ENCODE results near the gene KDM2B.

The KDM2B gene

DNA sequence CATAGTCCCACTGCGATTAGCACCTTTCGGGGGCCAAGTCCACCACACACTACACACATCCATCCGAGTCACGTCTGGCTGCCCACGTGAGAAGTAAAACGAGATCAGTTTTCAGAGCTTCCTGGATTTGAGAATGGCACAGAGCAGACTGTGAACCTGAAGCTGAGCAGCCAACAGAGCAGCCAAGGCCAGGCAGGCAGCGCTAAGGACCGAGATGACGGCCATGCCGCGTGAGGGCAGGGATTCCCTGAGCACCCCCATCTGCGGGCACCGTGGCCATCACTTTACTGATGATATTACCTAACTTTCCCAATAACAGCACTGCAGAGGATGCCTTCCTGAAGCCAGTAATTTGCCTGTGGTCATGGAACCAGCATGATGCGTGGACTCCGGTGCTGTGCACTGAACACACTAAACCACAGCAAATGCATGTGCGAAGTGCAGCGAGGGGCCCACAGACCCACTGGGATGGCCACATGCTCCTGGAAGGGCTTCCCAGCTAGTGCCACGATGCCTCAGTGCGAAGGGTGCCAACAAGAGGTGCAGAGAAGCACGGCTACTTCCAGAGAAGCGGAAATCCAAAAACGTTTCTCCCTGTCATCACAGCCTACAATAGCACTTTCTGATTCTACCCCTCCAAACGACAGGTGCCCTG, 124.9 kb downstream of the KDM2B start:
- no peak for DNase-seq

DNA sequence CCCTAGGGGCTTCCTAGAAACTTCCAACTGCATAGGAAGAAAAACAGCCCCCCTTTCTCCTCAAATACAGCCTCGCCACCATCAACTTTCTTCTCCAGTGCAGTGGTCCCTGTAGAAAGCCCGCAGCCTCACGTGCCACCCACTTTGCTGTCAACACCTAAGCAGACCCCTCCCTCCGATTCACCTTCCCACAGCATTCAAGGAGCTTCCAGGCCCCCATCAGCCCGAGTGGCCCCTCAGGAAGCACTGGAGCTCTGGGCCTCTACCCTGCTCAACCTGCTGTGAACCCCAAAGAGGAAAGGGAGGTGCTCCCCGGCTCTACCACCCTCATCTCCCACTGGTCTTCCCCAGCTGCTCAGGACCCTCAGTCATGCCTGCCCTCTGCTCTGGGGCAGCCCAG, 125.9 kb downstream of the KDM2B start:
- DNase-seq: no peak

DNA sequence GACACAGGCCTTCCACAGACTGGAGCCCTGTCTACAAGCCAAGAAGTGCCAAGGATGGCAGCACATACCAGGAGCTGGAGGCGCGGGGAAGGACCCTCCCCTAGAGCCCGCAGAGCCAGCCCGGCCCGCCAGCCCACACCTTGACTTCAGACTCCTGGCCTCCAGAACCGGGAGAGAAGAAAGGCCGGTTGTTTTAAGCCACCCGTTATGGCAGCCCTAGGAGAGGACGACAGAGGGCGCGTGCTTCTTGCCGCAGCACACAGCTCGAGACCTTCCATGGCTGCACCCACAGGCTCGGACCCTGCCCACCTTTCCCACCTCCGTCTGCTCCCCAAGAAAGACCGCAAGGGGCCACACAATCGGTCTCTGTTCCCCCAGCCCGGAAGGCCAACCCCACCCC, 127.2 kb downstream of the KDM2B start:
- DNase-seq: no peak

DNA sequence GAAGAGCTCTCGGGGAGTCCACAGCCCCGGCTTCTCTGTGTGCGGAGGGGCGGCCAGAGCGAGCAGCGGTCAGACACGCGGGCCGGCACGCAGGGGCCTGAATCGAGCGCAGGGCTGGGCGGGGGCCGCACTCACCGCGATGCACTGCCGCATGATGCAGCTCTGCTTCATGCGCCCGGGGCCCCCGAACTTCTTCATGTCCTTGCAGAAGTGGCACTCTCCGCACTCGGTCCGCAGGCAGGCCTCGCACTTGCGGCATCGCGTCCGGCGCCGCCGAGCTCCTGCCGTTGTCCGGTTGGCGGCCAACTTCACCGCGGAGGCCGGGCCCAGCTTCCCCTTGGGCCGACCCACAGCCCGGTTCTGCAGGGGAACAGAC, 127.8 kb downstream of the KDM2B start:
- DNase-seq: no peak

DNA sequence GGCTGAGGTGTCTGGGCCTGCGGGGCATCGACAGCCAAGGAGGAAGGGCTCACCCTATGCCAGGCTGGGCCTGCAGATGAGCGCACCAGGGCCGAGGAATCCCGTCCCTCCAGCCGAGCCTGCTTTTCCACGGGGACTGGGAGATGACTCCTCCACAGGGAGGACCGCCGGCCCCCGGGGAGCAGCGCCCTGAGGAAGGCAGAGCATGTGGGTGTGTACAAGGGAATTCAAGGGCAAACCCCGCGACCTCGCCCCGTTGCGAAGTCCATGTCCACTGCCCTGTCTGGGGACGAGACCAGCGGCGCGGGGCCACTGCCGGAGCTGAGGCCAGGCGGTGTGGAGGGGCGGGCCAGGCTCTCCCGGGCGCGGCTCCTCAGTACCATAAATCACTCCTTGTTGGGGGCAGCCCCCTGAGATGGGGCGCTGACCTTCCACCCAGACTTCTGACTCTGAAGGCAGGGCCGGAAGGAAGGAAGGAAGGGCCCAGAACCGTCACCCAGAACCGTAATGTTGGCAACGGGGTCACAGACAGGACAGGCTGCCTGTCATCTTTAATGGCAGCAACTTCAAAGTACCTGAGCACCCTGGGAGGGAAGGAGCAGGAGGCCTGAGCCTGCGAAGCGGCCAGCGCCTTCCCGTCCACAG, 128.4 kb downstream of the KDM2B start:
- DNase-seq: no peak

DNA sequence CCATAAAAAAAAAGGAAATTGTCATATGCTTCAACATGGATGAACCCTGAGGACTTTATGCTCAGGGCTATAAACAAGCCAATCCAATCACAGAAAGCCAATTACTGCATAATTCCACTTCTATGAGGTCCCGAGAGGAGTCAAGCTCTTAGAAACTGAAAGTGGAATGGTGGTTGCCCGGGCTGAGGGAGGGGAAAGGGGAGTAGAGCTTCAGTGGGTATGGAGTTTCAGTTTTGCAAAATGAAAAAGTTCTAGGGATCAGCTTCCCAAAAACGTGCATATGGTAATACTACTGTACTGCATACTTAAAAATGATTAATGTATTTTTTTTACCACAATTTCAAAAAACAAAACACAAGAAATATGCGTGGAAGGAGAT, 128.9 kb downstream of the KDM2B start:
- no peak for DNase-seq

DNA sequence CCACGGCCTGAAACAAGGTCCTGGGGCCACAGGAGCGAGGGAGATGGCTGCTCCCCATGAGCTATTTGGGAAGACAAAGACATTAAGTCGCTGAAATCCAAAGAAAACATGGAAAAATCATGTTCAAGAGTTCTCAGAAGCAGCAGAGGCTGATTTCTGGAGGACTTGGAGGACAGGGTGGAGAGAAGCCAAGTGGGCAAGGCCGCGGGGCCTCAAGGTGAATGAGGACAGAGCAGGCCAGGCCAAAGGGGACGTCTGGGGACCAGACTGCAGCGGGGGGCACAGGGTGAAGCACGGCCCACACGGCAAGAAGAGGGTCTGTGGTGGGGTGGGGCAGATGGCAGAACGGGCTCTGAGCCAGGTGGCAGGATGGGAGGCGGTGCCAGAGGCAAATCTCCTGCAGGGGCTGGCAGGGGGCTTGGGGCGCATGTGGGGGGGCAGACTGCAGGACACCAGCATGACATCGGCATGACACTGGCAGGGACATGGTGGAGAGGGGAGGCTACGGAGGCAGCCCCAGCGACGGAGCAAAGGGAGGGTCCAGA, 132.0 kb downstream of the KDM2B start:
- no peak for DNase-seq

DNA sequence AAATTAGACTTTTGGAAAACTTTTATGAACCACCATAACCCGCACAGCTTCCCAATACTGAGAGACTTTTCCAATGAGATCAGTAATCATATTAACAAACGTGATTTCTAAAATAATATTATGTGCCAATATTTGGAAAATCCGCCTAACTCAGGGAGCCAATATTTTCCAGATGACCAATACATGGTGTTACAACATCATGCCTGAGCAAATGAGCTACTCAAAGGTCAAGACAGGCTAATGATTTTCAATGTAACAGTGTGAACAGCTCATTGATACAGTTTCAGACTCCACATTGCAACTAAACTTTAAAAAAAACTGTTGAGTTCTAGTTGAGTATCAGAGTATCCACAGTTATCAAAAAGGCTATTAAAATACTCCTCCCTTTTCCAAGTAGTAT, 134.1 kb downstream of the KDM2B start:
- no peak for DNase-seq

DNA sequence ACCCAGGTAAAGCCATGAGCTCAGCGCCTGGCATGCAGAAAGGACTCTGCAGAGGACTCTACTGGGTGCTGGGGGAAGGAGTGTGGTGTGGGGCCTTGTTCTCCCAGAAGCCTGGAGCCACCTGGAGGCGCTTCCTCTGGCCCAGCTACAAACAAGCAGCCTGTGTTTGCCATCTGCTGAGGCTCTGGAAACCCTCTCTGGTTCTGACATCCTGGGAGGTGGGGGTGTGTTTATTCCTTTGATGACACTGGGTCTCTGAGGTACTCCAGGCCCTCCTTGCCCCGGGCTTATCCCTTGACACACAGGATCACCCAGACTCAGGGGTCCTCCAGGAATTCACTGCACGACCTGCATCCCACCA, 136.0 kb downstream of the KDM2B start:
- no peak for DNase-seq

DNA sequence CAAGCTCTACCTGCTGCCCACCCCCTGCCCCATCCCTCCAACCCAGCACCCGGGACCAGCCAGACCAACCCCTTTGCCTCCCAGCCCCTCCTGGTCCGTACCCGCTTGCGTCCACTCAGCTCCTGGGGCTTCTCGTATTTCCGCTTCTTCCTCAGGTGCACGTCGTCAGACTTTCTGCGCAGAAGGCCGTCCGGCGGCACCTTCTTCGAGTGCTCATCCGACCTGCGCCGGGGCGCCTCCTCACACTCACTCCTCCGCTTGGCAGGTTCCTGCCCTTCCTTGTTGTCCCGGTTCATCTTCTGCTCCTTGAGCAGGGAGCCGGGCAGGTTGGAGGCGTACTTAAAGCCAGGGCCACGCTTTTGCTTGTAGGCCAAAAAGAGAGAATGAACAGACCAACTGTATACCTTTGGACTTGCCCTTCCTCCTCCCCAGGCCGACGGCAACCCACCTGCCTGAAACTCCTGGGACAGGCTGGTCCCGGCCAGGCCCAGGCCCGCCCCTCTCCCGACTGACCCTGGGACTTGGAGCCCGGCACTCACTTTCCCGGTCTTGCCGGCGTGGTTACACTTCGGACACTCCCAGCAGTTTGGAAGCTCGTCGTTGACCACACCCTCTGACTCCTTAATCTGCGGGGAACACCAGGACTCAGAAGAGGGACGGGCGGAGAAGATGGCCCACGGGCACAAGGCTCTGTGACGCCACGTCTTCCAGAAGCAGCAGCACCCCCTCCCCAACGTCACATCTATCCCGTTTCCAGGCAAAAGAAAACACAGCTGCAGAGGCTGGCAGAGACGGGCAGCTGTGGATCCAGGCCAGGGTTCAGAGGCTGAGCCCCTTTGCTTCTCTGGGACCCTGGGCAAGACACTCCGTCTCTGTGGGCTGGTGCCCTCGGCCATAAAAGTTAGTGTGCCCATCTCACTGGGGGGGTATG, 136.6 kb downstream of the KDM2B start:
- no peak for DNase-seq

DNA sequence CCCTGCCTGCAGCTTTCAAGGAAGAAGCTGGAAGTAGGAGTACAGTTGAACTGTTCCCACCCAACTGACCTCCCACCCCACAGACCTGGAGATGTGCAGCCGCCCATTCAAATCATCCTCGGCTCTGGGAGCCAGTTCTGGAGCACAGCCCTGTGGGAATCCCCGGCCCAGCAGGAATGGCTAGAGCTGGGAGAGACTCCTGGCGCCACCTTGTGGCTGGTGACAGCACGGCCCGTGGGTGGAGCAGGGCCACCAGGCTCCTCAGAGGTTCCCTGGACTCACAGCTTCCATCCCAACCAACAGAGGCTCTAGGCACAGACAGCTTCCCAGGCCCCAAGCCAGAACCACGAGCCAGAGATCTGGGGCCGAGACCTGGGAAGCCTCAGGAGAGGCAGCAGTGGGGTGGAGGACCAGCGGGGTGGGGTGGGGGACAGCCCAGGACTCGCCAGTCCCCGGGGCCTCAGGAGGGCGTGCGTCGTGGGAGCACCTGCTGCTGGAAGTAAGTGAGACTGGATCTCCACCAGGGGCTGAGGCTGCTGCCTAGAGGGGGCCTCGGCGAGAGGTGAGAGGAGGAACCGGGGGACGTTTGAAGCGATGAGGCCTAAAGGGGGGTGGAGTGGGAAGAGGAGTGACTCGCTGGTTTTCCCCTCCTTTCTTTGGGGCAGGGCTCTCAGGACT, 137.5 kb downstream of the KDM2B start:
- DNase-seq: peak; percentile 59

DNA sequence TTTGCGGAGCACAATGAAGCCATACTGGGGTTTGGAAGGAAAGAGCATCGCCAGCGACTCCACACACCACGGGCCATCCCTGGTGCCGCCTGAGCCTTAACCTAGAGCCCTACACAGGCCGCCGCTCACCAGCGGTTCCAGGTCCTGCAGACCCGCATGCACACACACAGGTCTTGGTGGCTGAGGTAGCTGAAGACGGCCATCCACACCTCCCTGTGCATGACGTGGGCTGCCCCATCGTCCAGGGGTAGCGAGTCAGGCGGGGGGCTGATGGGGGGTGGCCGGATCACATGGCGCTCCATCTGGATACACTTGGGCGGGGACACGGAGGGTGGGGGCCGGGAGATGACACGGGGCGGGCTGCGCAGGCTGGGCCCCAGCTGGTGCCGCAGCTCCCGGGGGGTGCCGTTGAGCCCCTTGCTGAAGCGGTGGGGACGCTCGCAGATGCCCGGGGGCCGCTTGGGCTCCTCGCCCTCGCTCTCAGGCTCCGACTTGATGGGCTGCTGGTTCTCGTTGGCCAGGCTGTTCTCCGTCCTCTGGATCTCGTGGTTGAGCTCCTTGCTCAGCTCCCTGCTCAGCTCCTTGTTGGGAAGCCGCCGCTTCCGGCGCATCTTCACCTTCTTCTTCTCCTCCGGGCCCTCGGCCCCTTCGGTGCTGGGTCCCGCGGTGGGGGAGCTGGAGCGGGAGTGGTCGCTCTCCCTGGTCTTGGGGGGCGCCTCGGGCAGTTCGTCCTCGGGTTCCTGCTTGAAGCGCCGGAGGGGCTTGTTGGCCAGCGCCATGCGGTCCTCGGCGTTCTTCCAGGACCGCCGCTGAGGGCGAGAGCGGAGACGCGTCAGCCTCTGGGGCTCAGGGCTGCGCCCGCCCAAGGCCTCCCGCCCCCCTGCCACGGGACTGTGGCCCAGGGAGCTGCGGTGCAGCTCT, 138.5 kb downstream of the KDM2B start:
- no peak for DNase-seq

DNA sequence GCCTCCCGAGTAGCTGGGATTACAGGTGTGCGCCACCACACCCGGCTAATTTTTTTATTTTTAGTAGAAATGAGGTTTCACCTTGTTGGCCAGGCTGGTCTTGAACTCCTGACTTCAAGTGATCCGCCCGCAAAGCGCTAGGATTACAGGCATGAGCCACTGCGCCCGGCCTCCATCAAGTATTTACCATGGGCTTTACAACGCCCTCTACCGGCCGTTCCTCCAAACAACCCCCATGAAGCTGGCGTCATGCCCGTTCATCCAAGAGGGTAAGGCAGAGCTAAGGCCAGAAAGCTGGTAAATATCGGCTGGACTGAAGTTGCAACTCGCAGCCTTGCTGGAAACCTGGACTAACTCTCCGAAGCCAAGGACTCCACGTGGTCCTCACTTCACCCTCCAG, 139.3 kb downstream of the KDM2B start:
- DNase-seq: no peak

DNA sequence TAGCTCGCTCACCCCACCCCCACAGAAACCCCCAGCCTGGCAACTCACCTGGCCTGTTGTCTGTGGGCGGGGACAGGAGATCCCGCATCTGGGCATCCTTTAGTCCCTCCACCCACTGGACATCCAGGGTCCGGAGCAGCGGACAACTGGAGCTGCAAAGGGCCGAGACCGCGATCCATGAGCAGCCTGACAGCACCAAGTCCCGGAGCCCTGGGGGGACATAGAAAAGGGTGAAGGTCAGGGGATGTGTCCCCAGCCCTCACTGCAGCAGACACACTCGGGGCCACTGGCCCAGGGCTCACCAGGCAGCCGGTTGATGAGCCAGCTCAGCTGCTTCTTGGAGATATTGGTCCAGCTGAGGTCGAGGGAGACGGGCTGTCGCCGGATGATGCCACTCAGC, 140.1 kb downstream of the KDM2B start:
- no peak for DNase-seq

DNA sequence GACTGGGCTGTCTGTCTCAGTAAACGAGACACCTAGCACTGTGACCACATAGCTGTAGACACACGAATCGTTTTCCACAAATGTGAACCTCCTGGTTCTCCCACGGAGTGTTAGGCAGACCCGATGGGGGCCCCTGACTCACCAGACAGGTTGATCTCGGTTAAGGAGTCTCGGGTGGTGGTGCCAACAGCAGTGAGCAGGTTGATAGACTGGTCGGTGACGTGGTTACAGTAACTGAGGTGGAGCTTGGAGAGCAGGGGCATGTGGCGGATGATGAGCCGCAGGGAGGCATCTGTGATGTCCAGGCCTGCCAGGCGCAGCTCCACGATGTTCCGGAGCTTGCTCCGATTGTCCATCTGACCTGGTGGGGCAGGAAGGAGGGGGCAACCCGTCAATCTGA, 141.1 kb downstream of the KDM2B start:
- no peak for DNase-seq

DNA sequence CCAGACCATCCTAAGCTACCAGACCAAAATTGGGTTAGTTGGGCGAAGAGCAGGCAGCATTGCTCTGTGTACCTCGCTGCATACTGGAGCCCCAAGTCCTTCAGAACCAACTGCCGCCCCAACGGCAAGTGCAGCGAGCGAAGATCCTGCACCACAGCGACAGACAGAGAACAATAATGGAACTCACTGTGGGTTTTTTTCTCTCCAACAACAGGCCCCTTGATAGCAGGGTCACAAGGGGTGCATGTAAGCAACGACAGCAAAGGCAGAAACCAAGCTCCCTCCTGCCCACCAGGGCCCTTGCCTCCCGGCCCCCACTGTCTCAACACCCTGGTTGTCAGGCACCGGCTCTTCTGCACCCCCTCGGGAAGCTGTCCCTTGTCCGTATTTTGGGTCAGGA, 141.9 kb downstream of the KDM2B start:
- DNase-seq: no peak

DNA sequence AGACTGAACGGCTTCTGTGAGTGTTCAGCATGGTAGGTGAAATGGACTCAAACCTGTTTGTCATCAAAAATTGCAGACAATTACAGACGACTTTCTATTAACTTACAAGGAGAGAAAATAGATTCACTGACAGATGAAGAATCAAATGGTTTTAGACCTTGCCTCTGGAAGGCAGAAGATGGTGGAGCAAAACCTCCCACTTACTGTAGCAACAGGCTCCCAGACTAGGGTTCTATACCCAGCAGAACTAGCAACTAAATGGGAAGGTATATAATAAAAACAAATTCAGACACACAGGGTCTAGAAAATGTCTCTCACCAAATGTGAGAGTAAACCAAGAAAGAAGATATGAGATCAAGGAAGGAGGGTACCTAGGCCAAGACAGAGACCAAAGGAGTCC, 144.1 kb downstream of the KDM2B start:
- no peak for DNase-seq

DNA sequence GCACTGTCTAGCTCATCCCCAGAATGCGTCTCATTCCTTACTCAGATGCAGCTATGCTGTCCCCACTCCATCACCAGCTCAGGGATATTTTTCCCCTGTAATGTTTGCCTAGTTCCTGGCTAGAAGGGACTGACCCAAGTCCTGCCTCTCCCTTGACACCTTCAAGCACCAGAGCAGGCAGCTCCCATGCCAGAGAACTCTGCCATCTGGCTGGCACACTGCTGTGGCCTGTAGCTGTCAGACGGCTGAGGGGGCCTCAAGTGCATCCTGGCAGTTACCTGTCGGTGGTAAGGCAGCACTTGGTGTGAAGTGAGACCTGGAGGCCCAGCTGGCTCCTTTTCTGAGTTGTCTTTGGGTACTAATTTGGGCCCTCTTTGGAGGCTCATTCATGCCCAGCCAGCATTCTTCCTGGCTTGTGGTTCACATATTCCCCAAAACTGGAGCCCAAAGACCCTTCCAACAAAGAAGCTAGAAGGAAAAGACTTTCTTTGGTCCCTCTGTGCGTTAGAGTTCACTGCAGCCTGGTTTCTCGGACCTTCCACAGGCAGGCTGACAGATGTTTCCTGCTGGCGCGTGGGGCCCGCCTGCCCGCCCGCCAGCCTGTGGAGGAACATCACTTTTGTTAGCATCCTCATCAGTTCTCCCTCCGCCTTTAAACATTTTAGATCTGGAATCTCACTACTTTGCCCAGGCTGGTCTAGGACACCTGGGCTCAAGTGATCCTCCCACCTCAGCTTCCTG, 147.9 kb downstream of the KDM2B start:
- DNase-seq: no peak

DNA sequence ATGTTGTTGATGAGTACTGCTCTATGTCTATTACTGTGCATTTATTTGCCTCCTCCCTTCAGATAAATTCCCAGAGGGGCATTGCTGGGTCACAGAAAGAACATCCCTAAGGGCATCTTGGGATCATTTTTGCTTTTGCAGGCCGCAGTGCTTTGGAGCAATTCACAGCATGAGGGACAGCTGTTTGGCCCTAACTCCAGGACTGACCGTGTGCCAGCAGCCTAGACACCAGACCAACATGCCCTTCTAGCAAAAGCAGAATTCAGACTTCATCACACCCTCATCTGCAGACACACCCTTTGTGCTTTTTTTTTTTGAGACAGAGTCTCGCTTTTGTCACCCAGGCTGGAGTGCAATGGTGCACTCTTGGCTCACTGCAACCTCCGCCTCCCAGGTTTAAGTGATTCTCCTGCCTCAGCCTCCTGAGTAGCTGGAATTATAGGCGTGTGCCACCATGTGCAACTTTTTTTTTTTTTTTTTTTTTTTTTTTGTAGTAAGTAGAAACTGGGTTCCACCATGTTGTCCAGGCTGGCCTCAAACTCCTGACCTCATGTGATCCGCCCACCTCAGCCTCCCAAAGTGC, 149.9 kb downstream of the KDM2B start:
- no peak for DNase-seq

DNA sequence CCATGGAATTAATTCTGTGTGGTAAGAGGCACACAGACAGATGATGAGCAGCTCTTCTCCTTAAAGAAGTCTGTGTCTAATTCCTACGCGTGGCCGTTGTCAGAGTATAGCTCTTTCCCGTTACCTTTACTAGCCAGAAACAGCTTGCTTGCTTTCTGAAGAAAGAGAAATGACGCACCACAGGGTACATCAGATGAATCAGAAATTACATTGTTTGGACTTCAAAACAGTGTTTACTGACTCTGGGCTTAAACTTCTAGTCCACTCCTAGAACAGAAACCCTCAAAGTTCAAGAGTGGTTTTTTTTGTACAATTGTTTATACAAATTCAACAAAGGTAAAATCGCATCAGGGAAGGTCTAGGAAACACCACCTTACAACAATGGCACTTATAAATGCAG, 151.9 kb downstream of the KDM2B start:
- no peak for DNase-seq

DNA sequence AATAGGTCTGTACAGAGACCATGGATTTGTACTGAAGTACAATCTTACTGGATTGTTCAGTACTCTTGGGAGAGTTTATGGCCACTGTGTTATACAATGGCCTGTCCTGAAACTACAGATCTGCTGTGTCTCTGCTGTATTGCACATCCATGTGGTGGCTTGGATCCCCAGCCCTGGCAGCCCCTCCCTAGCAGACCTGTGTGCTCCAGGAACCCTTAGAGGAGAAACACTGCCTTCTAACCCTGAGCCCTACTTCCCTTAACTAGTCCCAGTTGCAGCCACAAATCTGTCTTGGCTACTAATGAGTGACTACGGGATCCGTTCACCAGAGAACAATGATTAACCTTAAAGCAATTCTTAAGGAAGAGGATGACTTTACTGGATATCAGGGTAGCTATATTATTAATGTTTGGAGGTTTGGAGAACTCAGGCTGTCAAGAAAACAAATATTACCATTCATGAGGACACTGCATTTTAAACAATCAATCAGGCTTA, 153.2 kb downstream of the KDM2B start:
- DNase-seq: no peak

Measured in CD4-positive, alpha-beta T cell treated with Interleukin-15 for 1 hour (primary cell).